Epithelial cell of esophagus (primary cell): ENCODE data around the gene MGME1.

Experiments
- DNase-seq: peaks from one replicate; pipeline ENCODE4 v3.0.0; 2010; ENCODE audit warnings: low read depth
- H3K4me3 ChIP-seq: 2 replicates; pipeline ENCODE4 v1.5.1; 2011; ENCODE audit warnings: mild to moderate bottlenecking, low read length, control low read depth
- TF ChIP-seq, protein P1 (sequence below): IDR thresholded peaks from 2 replicates; pipeline ENCODE4 v1.5.1; 2011; ENCODE audit warnings: low read depth, mild to moderate bottlenecking, low read length, control low read depth, inconsistent platforms; ENCODE audit not compliant: insufficient read depth; ENCODE audit errors: missing control alignments

The MGME1 gene

DNA sequence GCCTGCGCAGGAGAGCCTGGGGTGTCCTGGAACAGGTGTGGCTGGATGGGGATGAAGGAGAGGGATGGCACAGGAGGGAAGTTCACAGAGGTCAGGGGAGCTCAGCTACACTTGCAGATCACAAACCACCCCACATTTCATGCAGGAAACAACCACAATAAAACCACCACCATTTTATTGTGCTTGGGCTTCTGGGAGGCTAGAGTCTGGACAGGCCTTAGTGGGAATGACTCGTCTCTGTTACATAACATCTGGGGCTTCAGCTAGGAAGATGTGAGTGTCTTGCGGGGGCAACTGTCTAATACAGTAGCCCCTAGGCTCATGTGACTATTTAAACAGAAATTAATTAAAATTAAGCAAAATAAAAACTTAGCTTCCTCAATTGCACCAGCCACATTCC is 33.6 kb upstream of the MGME1 start:
- no peak for DNase-seq
- no peak overlapping the region for H3K4me3 ChIP-seq
- TF ChIP-seq, protein P1, sequence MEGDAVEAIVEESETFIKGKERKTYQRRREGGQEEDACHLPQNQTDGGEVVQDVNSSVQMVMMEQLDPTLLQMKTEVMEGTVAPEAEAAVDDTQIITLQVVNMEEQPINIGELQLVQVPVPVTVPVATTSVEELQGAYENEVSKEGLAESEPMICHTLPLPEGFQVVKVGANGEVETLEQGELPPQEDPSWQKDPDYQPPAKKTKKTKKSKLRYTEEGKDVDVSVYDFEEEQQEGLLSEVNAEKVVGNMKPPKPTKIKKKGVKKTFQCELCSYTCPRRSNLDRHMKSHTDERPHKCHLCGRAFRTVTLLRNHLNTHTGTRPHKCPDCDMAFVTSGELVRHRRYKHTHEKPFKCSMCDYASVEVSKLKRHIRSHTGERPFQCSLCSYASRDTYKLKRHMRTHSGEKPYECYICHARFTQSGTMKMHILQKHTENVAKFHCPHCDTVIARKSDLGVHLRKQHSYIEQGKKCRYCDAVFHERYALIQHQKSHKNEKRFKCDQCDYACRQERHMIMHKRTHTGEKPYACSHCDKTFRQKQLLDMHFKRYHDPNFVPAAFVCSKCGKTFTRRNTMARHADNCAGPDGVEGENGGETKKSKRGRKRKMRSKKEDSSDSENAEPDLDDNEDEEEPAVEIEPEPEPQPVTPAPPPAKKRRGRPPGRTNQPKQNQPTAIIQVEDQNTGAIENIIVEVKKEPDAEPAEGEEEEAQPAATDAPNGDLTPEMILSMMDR, result no peak

DNA sequence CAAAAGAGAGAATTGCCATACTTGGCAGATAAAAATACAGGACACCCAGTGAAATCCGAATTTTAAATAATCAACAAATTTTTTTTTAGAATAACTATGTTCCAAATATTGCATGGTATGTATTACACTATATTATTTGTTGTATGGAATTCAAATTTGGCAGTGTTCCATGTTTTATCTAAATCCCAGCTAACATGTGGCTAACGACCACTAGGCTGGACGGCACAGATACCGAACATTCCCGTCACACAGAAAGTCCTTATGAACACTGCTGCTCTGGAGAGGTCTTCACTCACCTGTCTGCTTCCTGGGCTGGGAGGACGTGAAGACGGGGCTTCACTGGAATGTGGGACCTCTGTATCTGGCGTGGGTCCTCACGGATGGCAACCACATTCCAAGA is 33.1 kb upstream of the MGME1 start:
- DNase-seq, result no peak
- TF ChIP-seq, protein P1, result no peak
- H3K4me3 ChIP-seq, result no peak overlapping the region

DNA sequence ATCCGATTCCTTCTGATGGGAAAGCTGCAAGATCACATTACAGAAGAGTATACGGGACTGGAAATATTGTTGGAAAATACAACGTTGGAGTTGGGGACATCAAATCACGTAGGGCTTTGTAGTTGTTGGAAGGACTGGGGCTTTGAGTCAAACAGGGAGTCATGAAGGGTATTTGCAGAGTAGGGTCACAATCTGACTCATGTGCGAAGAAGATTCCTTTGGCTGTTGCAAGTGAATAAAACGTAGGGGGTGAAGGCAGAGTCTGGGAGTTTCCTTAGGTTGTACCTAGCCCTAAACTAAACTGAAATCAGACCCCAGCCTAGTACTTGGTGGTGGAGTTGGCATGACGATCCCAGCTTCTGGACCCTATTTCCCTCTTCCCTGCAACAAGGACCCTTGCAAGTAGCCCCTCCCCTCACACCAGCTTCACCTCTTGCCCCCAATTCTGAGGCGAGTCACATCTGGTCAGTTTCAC is 32.5 kb upstream of the MGME1 start:
- H3K4me3 ChIP-seq, result no peak overlapping the region
- TF ChIP-seq, protein P1, result no peak
- no peak for DNase-seq

DNA sequence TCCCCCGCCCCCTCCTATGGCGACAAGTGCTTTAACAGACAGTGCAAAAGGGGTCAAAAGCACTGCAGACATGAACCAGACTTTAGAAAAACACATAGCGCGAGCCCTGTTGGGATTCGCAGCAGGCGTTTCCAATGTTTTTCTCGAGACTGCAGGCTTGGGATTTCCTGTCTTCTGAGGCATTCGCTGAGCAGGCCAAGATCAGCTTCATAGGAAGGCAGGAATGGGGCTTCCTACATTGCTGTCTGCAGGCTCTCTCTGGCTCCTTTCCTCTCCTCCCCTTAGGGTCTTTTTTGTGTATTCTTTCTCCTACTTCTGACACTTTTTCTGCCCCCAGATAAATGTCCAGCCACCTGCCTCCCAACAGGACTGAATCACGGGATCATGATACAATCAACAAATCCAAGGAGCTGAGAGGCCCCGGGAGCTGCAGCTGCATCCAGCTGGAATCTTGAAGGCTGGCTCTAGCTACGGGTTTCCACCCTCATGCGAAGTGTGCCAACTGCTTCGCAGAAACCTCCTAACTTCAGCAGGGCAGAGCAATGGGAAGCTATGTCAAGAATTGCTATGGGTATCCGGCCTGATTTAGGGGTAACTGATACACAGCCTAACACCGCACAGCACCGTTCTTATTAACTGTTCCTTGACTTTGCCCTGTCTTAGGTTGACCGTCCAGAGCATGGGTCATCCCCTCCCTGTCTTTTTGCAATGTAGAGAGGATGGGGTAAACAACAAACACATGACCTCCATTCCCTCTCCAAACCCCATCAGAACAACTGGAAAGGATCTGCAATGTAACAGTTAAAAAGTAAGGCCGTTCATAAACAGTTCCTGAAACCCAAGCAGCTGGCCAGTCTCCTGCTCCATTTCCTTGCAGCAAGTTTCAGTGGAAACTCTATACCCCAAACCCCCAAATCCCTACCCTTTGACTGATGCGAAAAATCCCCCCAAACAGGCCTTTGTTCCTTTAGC is 31.8 kb upstream of the MGME1 start:
- no peak overlapping the region for H3K4me3 ChIP-seq
- DNase-seq, result no peak
- TF ChIP-seq, protein P1, result no peak

DNA sequence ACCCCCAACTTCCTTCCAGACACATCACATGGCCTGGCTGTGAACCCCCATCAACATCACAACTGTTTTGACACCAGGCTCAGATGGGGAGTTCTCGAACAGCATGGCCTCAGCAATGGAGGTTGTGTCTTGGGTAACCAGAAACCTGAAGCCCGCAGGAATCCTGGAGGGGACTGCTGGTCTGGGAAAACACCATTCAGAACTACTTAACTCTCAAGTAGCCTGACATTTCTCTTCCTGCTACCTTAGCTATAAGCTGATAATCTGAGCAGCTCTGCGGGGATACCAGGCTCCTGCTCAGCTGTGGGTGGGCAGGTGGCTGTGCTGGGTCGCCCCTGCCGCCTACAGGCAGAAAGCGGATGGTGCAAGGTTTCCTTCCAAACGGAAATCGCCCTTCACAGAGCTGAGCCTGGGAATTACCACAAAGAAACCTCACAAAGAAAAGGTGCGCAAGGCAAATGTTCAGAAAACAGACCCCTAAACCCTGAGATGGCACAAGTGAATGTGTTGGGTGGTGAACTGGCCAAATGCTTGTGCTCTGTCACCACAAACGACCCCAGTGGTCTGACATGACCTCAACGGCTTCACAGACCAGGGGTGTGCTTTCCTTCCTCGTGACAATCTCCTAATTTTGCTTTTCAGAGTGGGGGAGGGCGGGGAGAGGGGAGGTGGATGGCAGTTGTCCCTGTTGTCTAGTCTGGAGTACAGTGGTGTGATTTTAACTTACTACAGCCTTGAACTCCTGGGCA is 29.8 kb upstream of the MGME1 start:
- TF ChIP-seq, protein P1, result peak; percentile 84
- no peak overlapping the region for H3K4me3 ChIP-seq
- DNase-seq, result peak; percentile 63

DNA sequence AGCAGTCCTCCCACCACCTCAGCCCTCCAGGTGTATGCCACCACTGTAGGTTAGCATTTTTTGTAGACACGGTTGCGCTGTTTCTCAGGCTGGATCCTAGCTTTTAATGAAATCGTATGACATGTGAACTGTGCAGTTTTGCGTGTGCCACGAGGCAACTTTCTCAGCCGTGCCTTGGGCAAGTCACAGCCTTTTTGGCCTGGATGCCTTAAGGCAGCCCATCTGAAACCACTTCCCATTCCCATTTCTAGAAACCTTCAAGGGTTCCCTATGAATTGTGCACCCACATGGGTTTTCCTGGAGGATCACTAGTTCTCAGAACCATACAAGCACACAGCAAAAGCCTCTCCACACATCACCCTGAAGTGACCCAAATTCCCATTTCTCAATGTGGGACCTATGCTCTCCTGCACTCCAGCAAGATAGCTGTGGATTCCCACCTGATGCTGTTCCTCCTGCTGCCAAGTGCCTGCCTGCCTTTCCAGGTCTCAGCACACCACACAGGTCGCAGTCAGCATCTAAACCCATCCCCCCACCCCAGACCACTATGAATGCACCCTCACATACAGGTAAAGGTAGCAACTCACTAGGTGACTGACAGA is 29.1 kb upstream of the MGME1 start:
- H3K4me3 ChIP-seq, result no peak overlapping the region
- no peak for DNase-seq
- TF ChIP-seq, protein P1, result no peak
